ENCODE measurements around the gene PSAPL1.

DNA sequence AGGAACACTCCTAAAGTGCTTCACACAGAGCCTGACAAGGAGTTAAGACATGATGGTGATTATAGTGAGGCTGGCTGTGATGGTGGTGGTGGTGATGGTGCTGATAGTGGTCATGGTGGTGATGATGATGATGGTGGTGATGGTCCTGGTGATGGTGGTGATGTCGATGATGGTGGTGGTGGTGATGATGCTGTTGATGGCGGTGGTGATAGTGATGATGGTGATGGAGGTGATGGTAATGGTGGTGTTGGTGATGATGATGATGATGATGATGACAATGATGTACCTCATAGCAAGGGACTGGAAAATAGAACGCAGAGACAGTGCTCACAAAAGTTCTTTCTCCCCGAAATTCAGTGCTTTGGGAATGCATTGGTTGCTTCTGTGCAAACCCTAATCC is 34.3 kb upstream of the PSAPL1 start:
- TF ChIP-seq, protein P1, sequence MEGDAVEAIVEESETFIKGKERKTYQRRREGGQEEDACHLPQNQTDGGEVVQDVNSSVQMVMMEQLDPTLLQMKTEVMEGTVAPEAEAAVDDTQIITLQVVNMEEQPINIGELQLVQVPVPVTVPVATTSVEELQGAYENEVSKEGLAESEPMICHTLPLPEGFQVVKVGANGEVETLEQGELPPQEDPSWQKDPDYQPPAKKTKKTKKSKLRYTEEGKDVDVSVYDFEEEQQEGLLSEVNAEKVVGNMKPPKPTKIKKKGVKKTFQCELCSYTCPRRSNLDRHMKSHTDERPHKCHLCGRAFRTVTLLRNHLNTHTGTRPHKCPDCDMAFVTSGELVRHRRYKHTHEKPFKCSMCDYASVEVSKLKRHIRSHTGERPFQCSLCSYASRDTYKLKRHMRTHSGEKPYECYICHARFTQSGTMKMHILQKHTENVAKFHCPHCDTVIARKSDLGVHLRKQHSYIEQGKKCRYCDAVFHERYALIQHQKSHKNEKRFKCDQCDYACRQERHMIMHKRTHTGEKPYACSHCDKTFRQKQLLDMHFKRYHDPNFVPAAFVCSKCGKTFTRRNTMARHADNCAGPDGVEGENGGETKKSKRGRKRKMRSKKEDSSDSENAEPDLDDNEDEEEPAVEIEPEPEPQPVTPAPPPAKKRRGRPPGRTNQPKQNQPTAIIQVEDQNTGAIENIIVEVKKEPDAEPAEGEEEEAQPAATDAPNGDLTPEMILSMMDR (IDR thresholded peaks at IDR 0.05) = no peak
- TF ChIP-seq POLR2AphosphoS5 (IDR thresholded peaks at IDR 0.05) = no peak
